GM12878 (cell line): Measurements from ENCODE around the gene JMY. TPM values are rescaled to one million over a fixed set of nuclear protein-coding genes. Genes with fewer than 3 reads are reported as not detected.

Source experiments
- ATAC-seq: fragments of 200-7000 bp; cut with Tn5 transposase; 3 replicates; pipeline ENCODE4 v1.9.1; 2020; ENCODE audit warnings: mild to moderate bottlenecking, moderate library complexity
- BruUV-seq: library from RNA; stranded (reverse); fragments of 400-500 nt; replicated peaks from 2 replicates; lab custom pipeline; 2021; lab: Mats Ljungman, UMichigan
- CTCF ChIA-PET: fragments of 300-600 bp; sonication (Branson Sonifier 250); formaldehyde crosslinking; extraction: SDS; loops from one replicate; lab custom pipeline; 2021; ENCODE audit warnings: inconsistent platforms; lab: Yijun Ruan, JAX
- POLR2A ChIA-PET: fragments of 350-600 bp; formaldehyde crosslinking; extraction: SDS; loops from one replicate; lab custom pipeline; 2021; ENCODE audit warnings: inconsistent platforms; lab: Charles Lee
- RAD21 ChIA-PET: fragments of 300-600 bp; sonication (Branson Sonifier 250); formaldehyde crosslinking; loops from one replicate; lab custom pipeline; 2023; ENCODE audit warnings: antibody characterized with exemption; ENCODE audit not compliant: unreplicated experiment; lab: Charles Lee
- SMC1A ChIA-PET: fragments of 300-600 bp; sonication (Branson Sonifier 250); formaldehyde crosslinking; loops from one replicate; lab custom pipeline; 2023; ENCODE audit not compliant: unreplicated experiment, uncharacterized antibody; lab: Charles Lee
- DNase-seq: peaks from one replicate; pipeline ENCODE4 v3.0.0-alpha.2; 2011; ENCODE audit warnings: low read depth, low spot score
- FAIRE-seq: peaks from 3 replicates; lab custom pipeline; 2011; peaks lifted over from hg19 to GRCh38; lab: Jason Lieb, UNC
- H2AFZ ChIP-seq: 2 replicates; pipeline ENCODE4 v1.6.0; 2011; ENCODE audit warnings: low read depth, low read length, control low read depth; ENCODE audit not compliant: control insufficient read depth
- H3K27ac ChIP-seq: 2 replicates; pipeline ENCODE4 v1.5.1; 2011; ENCODE audit warnings: control low read depth; ENCODE audit not compliant: control insufficient read depth, insufficient read depth
- H3K27me3 ChIP-seq, 2 experiments: replicated peaks in 1 of 2; 2 replicates each; pipeline versions ENCODE4 v1.6.0 to v1.6.1; 2011; ENCODE audit warnings: low read length in 1 of 2; ENCODE audit not compliant: control insufficient read depth in 2 of 2, insufficient read depth in 2 of 2
- H3K36me3 ChIP-seq, 2 experiments: 2 replicates each; pipeline ENCODE4 v1.5.1; 2011; ENCODE audit warnings: low read length in 1 of 2; ENCODE audit not compliant: control insufficient read depth in 2 of 2, insufficient read depth in 2 of 2
- H3K4me1 ChIP-seq: 2 replicates; pipeline ENCODE4 v1.6.1; 2011; ENCODE audit warnings: mild to moderate bottlenecking, low read length, moderate library complexity, mixed read lengths; ENCODE audit not compliant: control insufficient read depth, insufficient read depth
- H3K4me2 ChIP-seq: 2 replicates; pipeline ENCODE4 v1.6.0; 2011; ENCODE audit warnings: control low read depth; ENCODE audit not compliant: control insufficient read depth, insufficient read depth
- H3K4me3 ChIP-seq: fragments of 200-600 bp; sonication (generic); 2 replicates; pipeline ENCODE4 v1.5.1; 2016
- H3K79me2 ChIP-seq: 2 replicates; pipeline ENCODE4 v1.6.0; 2011; ENCODE audit warnings: low read length; ENCODE audit not compliant: control insufficient read depth, insufficient read depth
- H3K9ac ChIP-seq: 2 replicates; pipeline ENCODE4 v1.8.0; 2011; ENCODE audit warnings: low read length, control low read depth, mixed read lengths; ENCODE audit not compliant: control insufficient read depth, insufficient read depth
- H3K9me3 ChIP-seq: replicated peaks from 3 replicates; pipeline ENCODE4 v1.5.1; 2011; ENCODE audit warnings: mild to moderate bottlenecking, low read length; ENCODE audit not compliant: control insufficient read depth, insufficient read depth
- H4K20me1 ChIP-seq: 2 replicates; pipeline ENCODE4 v1.6.0; 2011; ENCODE audit not compliant: control insufficient read depth, insufficient read depth
- ETV6 ChIP-seq, 2 experiments: fragments of 450-650 bp in 1 of 2; IDR thresholded peaks in 1 of 2; conservative IDR thresholded peaks in 1 of 2; 2 replicates each; pipeline ENCODE4 v1.6.1; 2014; ENCODE audit warnings: antibody characterized with exemption in 1 of 2, borderline replicate concordance in 1 of 2, low read depth in 1 of 2, mild to moderate bottlenecking in 1 of 2, moderate library complexity in 1 of 2
- FOS ChIP-seq: IDR thresholded peaks from 3 replicates; pipeline ENCODE4 v1.6.1; 2011; ENCODE audit warnings: borderline replicate concordance; ENCODE audit not compliant: insufficient read length; ENCODE audit errors: extremely low read depth
- IRF4 ChIP-seq: IDR thresholded peaks from 2 replicates; pipeline ENCODE4 v1.6.1; 2011; ENCODE audit warnings: low read depth, low read length
- PBX3 ChIP-seq: IDR thresholded peaks from 2 replicates; pipeline ENCODE4 v1.6.1; 2011; ENCODE audit warnings: mild to moderate bottlenecking, low read depth, low read length, moderate library complexity; ENCODE audit not compliant: insufficient replicate concordance
- SPI1 ChIP-seq: IDR thresholded peaks from 2 replicates; pipeline ENCODE4 v1.6.1; 2011; ENCODE audit warnings: low read depth, mild to moderate bottlenecking, low read length, moderate library complexity, borderline replicate concordance; ENCODE audit not compliant: insufficient read depth
- TCF12 ChIP-seq: IDR thresholded peaks from 2 replicates; pipeline ENCODE4 v1.6.1; 2011; ENCODE audit warnings: low read depth, mild to moderate bottlenecking, low read length
- ZBTB40 ChIP-seq: fragments of 450-650 bp; IDR thresholded peaks from 2 replicates; pipeline ENCODE4 v1.6.1; 2016; ENCODE audit warnings: mild to moderate bottlenecking, moderate library complexity, borderline replicate concordance
- ZNF622 ChIP-seq: fragments of 450-650 bp; IDR thresholded peaks from 2 replicates; pipeline ENCODE4 v1.6.1; 2017; ENCODE audit warnings: mild to moderate bottlenecking, inconsistent platforms
- WGBS: methylation state at CpG from one replicate; pipeline ENCODE4 v1.1.6; 2016; ENCODE audit warnings: low lambda C conversion rate; ENCODE audit not compliant: insufficient replicate concordance, insufficient coverage; ENCODE audit errors: missing lambda C conversion rate; 5-methylcytosine and 5-hydroxymethylcytosine counted together
- in situ Hi-C: fragments of 300-500 bp; cut with MboI; formaldehyde crosslinking; loops from 9 replicates; pipeline ENCODE4 v1.14.3; 2018; ENCODE audit warnings: mixed read lengths
- intact Hi-C: fragments of 100-400 bp; cut with micrococcal nuclease; formaldehyde crosslinking; loops from one replicate; pipeline ENCODE4 v1.14.2; 2022; ENCODE audit not compliant: unreplicated experiment
- polyA plus RNA-seq, 11 experiments: library from polyadenylated mRNA; depleted of rRNA in 4 of 11; unstranded in 6 of 11; stranded (reverse) in 5 of 11; fragments of >200 nt; fragmentation: Nextera tagmentation in 4 of 11; fragmentation: Illumina TruSeq in 1 of 11; extraction: Ambion mirVana in 4 of 11; extraction: Trizol in 1 of 11; gene quantifications; 1 replicate in 1 of 11; 2 replicates in 10 of 11; pipeline versions ENCODE4 v1.2.1 to v1.2.3, GENCODE V29; 2011 to 2016; ENCODE audit warnings: inconsistent platforms in 2 of 11, missing spikeins in 2 of 11, low read depth in 1 of 11
- total RNA-seq, 4 experiments: library from RNA; depleted of rRNA in 3 of 4; stranded (reverse); fragments of >200 nt in 3 of 4; fragmentation: Illumina TruSeq in 1 of 4; extraction: Trizol in 1 of 4; gene quantifications; 2 replicates each; pipeline versions ENCODE4 v1.2.1 to v1.2.3, GENCODE V29; 2013 to 2021

JMY gene
- total and polyA plus RNA-seq, 10 of the 15 experiments (the other 5 are each of a cell fraction or from before 2014, with no cell fraction given) = 0.63 to 4.8 (median 2.4) TPM

GRCh38 chr5:79242242-79243039 is 6.5 kb downstream of the JMY start:
- TF ChIP-seq ZNF622 = no peak
- TF ChIP-seq TCF12 = no peak
- no peak for TF ChIP-seq ETV6 (conservative IDR thresholded peaks at IDR 0.05 in 1 of 2, IDR thresholded peaks at IDR 0.05 in 1 of 2; ENCODE audit: borderline replicate concordance in 1 of 2, low read depth in 1 of 2)
- no peak for TF ChIP-seq FOS
- TF ChIP-seq SPI1 = no peak
- TF ChIP-seq ZBTB40 = no peak
- TF ChIP-seq PBX3 = no peak
- TF ChIP-seq IRF4 = no peak
- TF ChIP-seq, all 136 proteins: peak for 0
- Histone ChIP-seq H3K4me2 (peak overlapping the region; percentile 32; the same call in 1 of the 2 replicates), H3K27me3 (no peaks in the 10 kb centered on the region), H3K4me3 (no peak overlapping the region), H2AFZ (no peak overlapping the region), H3K9ac (no peak overlapping the region), H3K9me3 (no peaks in the 10 kb centered on the region), H4K20me1 (no peaks in the 10 kb centered on the region), H3K27ac (no peak overlapping the region), H3K79me2 (peaks cover 68% of the 10 kb centered on the region), H3K36me3 (no peaks in the 10 kb centered on the region), H3K4me1 (peaks cover 8% of the 10 kb centered on the region)
- ATAC-seq (no peak), FAIRE-seq (peak; percentile 84), DNase-seq (no peak)
- intact Hi-C loops (loop anchor here (5.0 kb wide), 1 partner anchor 220 kb away; no protein-coding TSS in a partner anchor), in situ Hi-C loops (no loop called here)
- SMC1A ChIA-PET = interaction anchor here (0.9 to 2.5 kb wide), 7 partner anchors 9 to 221 kb away, joined by 3 to 10 read pairs (median 4); no protein-coding TSS in a partner anchor
- WGBS = 92% methylated on average over 5 of the region's 5 CpGs
- BruUV-seq = no TSS peak
- POLR2A ChIA-PET = interaction anchor here (0.7 kb wide), 1 partner anchor 9 kb away, joined by 4 read pairs; no protein-coding TSS in a partner anchor
- CTCF ChIA-PET = interaction anchor here (0.7 to 2.6 kb wide), 10 partner anchors 7 to 554 kb away, joined by 3 to 22 read pairs (median 3); no protein-coding TSS in a partner anchor
- RAD21 ChIA-PET = interaction anchor here (0.9 to 2.5 kb wide), 4 partner anchors 42 to 222 kb away, joined by 3 to 10 read pairs (median 4); no protein-coding TSS in a partner anchor
